Esophagus squamous epithelium (tissue), 4 donors: ENCODE results near the gene SLC39A5.
"Not testable (repeated sequence)": the region's sequence is repeated elsewhere in the genome, so short reads cannot be mapped to it uniquely, and the experiment has no call there.

Experiments used
- CTCF ChIP-seq, 6 experiments: fragments of 450-650 bp in 4 of 6; fragments of 200-600 bp in 2 of 6; sonication (generic) in 2 of 6; IDR thresholded peaks; one replicate each; pipeline ENCODE4 v1.5.1; 2016 to 2019; ENCODE audit warnings: antibody characterized with exemption in 6 of 6, mild to moderate bottlenecking in 4 of 6, moderate library complexity in 4 of 6
- POLR2A ChIP-seq, 4 donors: fragments of 450-650 bp; IDR thresholded peaks; one replicate each; pipeline ENCODE4 v1.6.1; 2017; ENCODE audit warnings: antibody characterized with exemption in 4 of 4, mild to moderate bottlenecking in 4 of 4, moderate library complexity in 3 of 4

- not testable (repeated sequence) for TF ChIP-seq CTCF, POLR2A (IDR thresholded peaks at IDR 0.05)
Observed at GRCh38 chr12:56262955-56263354, 33.1 kb downstream of the SLC39A5 start.
